Measurements from ENCODE around the gene FOXP4. TPM values are rescaled to one million over a fixed set of nuclear protein-coding genes. Genes with fewer than 3 reads are reported as not detected.
A peak's percentile ranks its signal among the peaks of the same experiment; 100 is the strongest.

FOXP4 gene
- total RNA-seq, 1 donor, result 2.2 TPM

GRCh38 chr6:41593839-41594238, 47.7 kb downstream of the FOXP4 start:
- no peak overlapping the region for H3K4me3 ChIP-seq (ENCODE audit: low read depth, low read length)
- no peak for DNase-seq (ENCODE audit: low read depth)
- no peak for TF ChIP-seq CTCF (IDR thresholded peaks at IDR 0.05; ENCODE audit: insufficient read depth, low read depth, low read length)

GRCh38 chr6:41594326-41594725, 48.1 kb downstream of the FOXP4 start:
- H3K4me3 ChIP-seq (ENCODE audit: low read depth, low read length), result no peak overlapping the region
- no peak for TF ChIP-seq CTCF (IDR thresholded peaks at IDR 0.05; ENCODE audit: insufficient read depth, low read depth, low read length)
- DNase-seq (ENCODE audit: low read depth), result peak; percentile 19

GRCh38 chr6:41594766-41595165, 48.6 kb downstream of the FOXP4 start:
- no peak for TF ChIP-seq CTCF (IDR thresholded peaks at IDR 0.05; ENCODE audit: insufficient read depth, low read depth, low read length)
- H3K4me3 ChIP-seq (ENCODE audit: low read depth, low read length), result no peak overlapping the region
- no peak for DNase-seq (ENCODE audit: low read depth)

GRCh38 chr6:41595166-41595565, 49.0 kb downstream of the FOXP4 start:
- DNase-seq (ENCODE audit: low read depth), result no peak
- H3K4me3 ChIP-seq (ENCODE audit: low read depth, low read length), result no peak overlapping the region
- TF ChIP-seq CTCF (IDR thresholded peaks at IDR 0.05; ENCODE audit: insufficient read depth, low read depth, low read length), result no peak

- H3K4me3 ChIP-seq (ENCODE audit: low read depth, low read length), result no peak overlapping the region
- TF ChIP-seq CTCF (IDR thresholded peaks at IDR 0.05; ENCODE audit: insufficient read depth, low read depth, low read length), result no peak
- DNase-seq (ENCODE audit: low read depth), result no peak
Observed at GRCh38 chr6:41596096-41596685, 50.0 kb downstream of the FOXP4 start.

GRCh38 chr6:41596807-41597206, 50.6 kb downstream of the FOXP4 start:
- DNase-seq (ENCODE audit: low read depth), result no peak
- no peak overlapping the region for H3K4me3 ChIP-seq (ENCODE audit: low read depth, low read length)
- no peak for TF ChIP-seq CTCF (IDR thresholded peaks at IDR 0.05; ENCODE audit: insufficient read depth, low read depth, low read length)
